H9 (cell line): ENCODE measurements around the gene MACROH2A1. TPM values are rescaled to one million over a fixed set of nuclear protein-coding genes. Genes with fewer than 3 reads are reported as not detected.

ENCODE experiments used
- DNase-seq: peaks from one replicate; pipeline ENCODE4 v3.0.0-alpha.2; 2017
- H2AFZ ChIP-seq: one replicate; pipeline ENCODE4 v1.6.1; 2013; ENCODE audit warnings: mild to moderate bottlenecking, low read length, control low read depth, moderate library complexity
- H2AK5ac ChIP-seq: 2 replicates; pipeline ENCODE4 v1.6.1; 2013; ENCODE audit warnings: low read length, control low read depth, mixed read lengths; ENCODE audit not compliant: insufficient read length
- H2BK120ac ChIP-seq: one replicate; pipeline ENCODE4 v1.6.1; 2013; ENCODE audit warnings: low read depth, mild to moderate bottlenecking, low read length, control low read depth, inconsistent platforms; ENCODE audit not compliant: poor library complexity, severe bottlenecking
- H2BK12ac ChIP-seq: 2 replicates; pipeline ENCODE4 v1.6.1; 2013; ENCODE audit warnings: low read length, control low read depth, mixed read lengths, low read depth; ENCODE audit not compliant: insufficient read length
- H2BK15ac ChIP-seq: 2 replicates; pipeline ENCODE4 v1.6.1; 2013; ENCODE audit warnings: low read depth, low read length, control low read depth
- H2BK20ac ChIP-seq: one replicate; pipeline ENCODE4 v1.6.1; 2013; ENCODE audit warnings: low read depth, mild to moderate bottlenecking, low read length, control low read depth, inconsistent platforms; ENCODE audit not compliant: poor library complexity, severe bottlenecking
- H2BK5ac ChIP-seq: 2 replicates; pipeline ENCODE4 v1.6.1; 2013; ENCODE audit warnings: low read length, control low read depth, mixed read lengths; ENCODE audit not compliant: insufficient read length
- H3K14ac ChIP-seq: 2 replicates; pipeline ENCODE4 v1.6.1; 2013; ENCODE audit warnings: low read length, control low read depth; ENCODE audit not compliant: insufficient read depth
- H3K18ac ChIP-seq: 2 replicates; pipeline ENCODE4 v1.6.1; 2013; ENCODE audit warnings: low read depth, mild to moderate bottlenecking, mixed read lengths, low read length, control low read depth; ENCODE audit not compliant: insufficient read length
- H3K23ac ChIP-seq: 2 replicates; pipeline ENCODE4 v1.6.1; 2013; ENCODE audit warnings: low read length, control low read depth, mixed read lengths, low read depth; ENCODE audit not compliant: insufficient read length
- H3K23me2 ChIP-seq: 2 replicates; pipeline ENCODE4 v1.6.1; 2013; ENCODE audit warnings: low read depth, mild to moderate bottlenecking, mixed read lengths, low read length, control low read depth; ENCODE audit not compliant: insufficient read length, poor library complexity, severe bottlenecking
- H3K27ac ChIP-seq: 2 replicates; pipeline ENCODE4 v1.5.1; 2013; ENCODE audit warnings: low read length, control low read depth, mixed read lengths, low read depth; ENCODE audit not compliant: insufficient read length
- H3K27me3 ChIP-seq: 2 replicates; pipeline ENCODE4 v1.6.1; 2013; ENCODE audit warnings: low read length, control low read depth, inconsistent platforms; ENCODE audit not compliant: insufficient read depth
- H3K4ac ChIP-seq: 2 replicates; pipeline ENCODE4 v1.6.1; 2013; ENCODE audit warnings: low read depth, mild to moderate bottlenecking, control low read depth, inconsistent platforms, low read length, moderate library complexity
- H3K4me1 ChIP-seq: 2 replicates; pipeline ENCODE4 v1.6.1; 2013; ENCODE audit warnings: low read length, control low read depth, inconsistent platforms; ENCODE audit not compliant: insufficient read depth
- H3K4me2 ChIP-seq: 2 replicates; pipeline ENCODE4 v1.6.1; 2013; ENCODE audit warnings: low read length, control low read depth, mixed read lengths; ENCODE audit not compliant: insufficient read length, insufficient read depth
- H3K56ac ChIP-seq: 2 replicates; pipeline ENCODE4 v1.6.1; 2013; ENCODE audit warnings: low read depth, mild to moderate bottlenecking, mixed read lengths, low read length, control low read depth; ENCODE audit not compliant: insufficient read length
- H3K79me1 ChIP-seq: 2 replicates; pipeline ENCODE4 v1.6.1; 2013; ENCODE audit warnings: low read depth, mild to moderate bottlenecking, moderate library complexity, low read length, control low read depth, inconsistent platforms; ENCODE audit not compliant: insufficient read depth, poor library complexity, severe bottlenecking
- H3K79me2 ChIP-seq: 2 replicates; pipeline ENCODE4 v1.6.1; 2013; ENCODE audit warnings: low read length, control low read depth, inconsistent platforms; ENCODE audit not compliant: insufficient read depth
- H3K9ac ChIP-seq: 2 replicates; pipeline ENCODE4 v1.6.1; 2013; ENCODE audit warnings: low read length, control low read depth, mixed read lengths; ENCODE audit not compliant: insufficient read length; ENCODE audit errors: extremely low read depth
- H3K9me3 ChIP-seq: one replicate; pipeline ENCODE4 v1.6.1; 2013; ENCODE audit warnings: low read depth, low read length, inconsistent platforms; ENCODE audit not compliant: control insufficient read depth
- H3T11ph ChIP-seq: one replicate; pipeline ENCODE4 v1.6.1; 2013; ENCODE audit warnings: mild to moderate bottlenecking, low read length, control low read depth, inconsistent platforms
- H4K20me1 ChIP-seq: one replicate; pipeline ENCODE4 v1.6.1; 2013; ENCODE audit not compliant: control insufficient read depth, insufficient read length, insufficient read depth
- H4K5ac ChIP-seq: 2 replicates; pipeline ENCODE4 v1.6.1; 2013; ENCODE audit warnings: low read depth, mild to moderate bottlenecking, mixed read lengths, low read length, control low read depth; ENCODE audit not compliant: insufficient read length
- H4K8ac ChIP-seq: replicated peaks from 2 replicates; pipeline ENCODE4 v1.6.1; 2013; ENCODE audit warnings: low read length, control low read depth, mixed read lengths, low read depth; ENCODE audit not compliant: insufficient read length
- H4K91ac ChIP-seq: 2 replicates; pipeline ENCODE4 v1.6.1; 2013; ENCODE audit warnings: low read depth, mild to moderate bottlenecking, moderate library complexity, mixed read lengths, low read length, control low read depth; ENCODE audit not compliant: insufficient read length
- H3K27ac Mint-ChIP-seq, 3 experiments: 2 replicates in 2 of 3; 3 replicates in 1 of 3; pipeline ENCODE4 v1.8.0; 2020 to 2021; ENCODE audit warnings: mixed read lengths in 3 of 3, mild to moderate bottlenecking in 1 of 3, moderate library complexity in 1 of 3
- H3K27me3 Mint-ChIP-seq: 2 replicates; pipeline ENCODE4 v1.8.0; 2021; ENCODE audit warnings: low read depth, mild to moderate bottlenecking, moderate library complexity, mixed read lengths
- H3K36me3 Mint-ChIP-seq, 3 experiments: 2 replicates in 2 of 3; 3 replicates in 1 of 3; pipeline ENCODE4 v1.8.0; 2020 to 2021; ENCODE audit warnings: low read depth in 3 of 3, mixed read lengths in 3 of 3; ENCODE audit not compliant: insufficient read depth in 1 of 3
- H3K4me1 Mint-ChIP-seq, 2 experiments: 2 replicates each; pipeline ENCODE4 v1.8.0; 2020; ENCODE audit warnings: mixed read lengths in 2 of 2
- H3K4me3 Mint-ChIP-seq, 2 experiments: 2 replicates in 1 of 2; 3 replicates in 1 of 2; pipeline ENCODE4 v1.8.0; 2020 to 2021; ENCODE audit warnings: mild to moderate bottlenecking in 2 of 2, mixed read lengths in 2 of 2, moderate library complexity in 1 of 2
- H3K9me3 Mint-ChIP-seq, 2 experiments: 2 replicates in 1 of 2; 3 replicates in 1 of 2; pipeline ENCODE4 v1.8.0; 2020; ENCODE audit warnings: mild to moderate bottlenecking in 2 of 2, mixed read lengths in 2 of 2, moderate library complexity in 1 of 2
- CTCF ChIP-seq: fragments of 200-600 bp; sonication (generic); conservative IDR thresholded peaks from 3 replicates; pipeline ENCODE4 v1.8.0; 2021; ENCODE audit warnings: antibody characterized with exemption, mild to moderate bottlenecking
- WGBS: extraction: QIAGEN DNeasy Blood & Tissue Kit; methylation state at CpG from one replicate; pipeline ENCODE4 v1.1.7; 2013; ENCODE audit warnings: missing lambda C conversion rate, low lambda C conversion rate, mixed read lengths; ENCODE audit not compliant: insufficient read length; ENCODE audit errors: extremely low coverage; 5-methylcytosine and 5-hydroxymethylcytosine counted together
- total RNA-seq: library from RNA; stranded (reverse); gene quantifications from 2 replicates; pipeline ENCODE4 v1.2.1, GENCODE V29; 2021

The MACROH2A1 gene
- total RNA-seq, 1 experiment from 2014 or later = 111 TPM

- no peak overlapping the region for H4K8ac ChIP-seq
- Mint-ChIP-seq H3K4me3 (no peak overlapping the region), H3K4me1 (peaks cover 10 to 25% of the 10 kb centered on the region in 2 experiments), H3K36me3 (peaks cover 9 to 36% (median 13%) of the 10 kb centered on the region in 3 experiments; a peak in 6 of 7 replicates), H3K27ac (no peak overlapping the region), H3K27me3 (peaks cover 32% of the 10 kb centered on the region), H3K9me3 (no peaks in the 10 kb centered on the region)
- DNase-seq = no peak
- no peak overlapping the region for H3K56ac ChIP-seq
- no peak overlapping the region for H3K4me2 ChIP-seq
- no peak overlapping the region for H2AK5ac ChIP-seq
- no peaks in the 10 kb centered on the region; the same call in 1 of the 2 replicates for H3K27me3 ChIP-seq
- H3K18ac ChIP-seq = no peak overlapping the region
- H3K79me1 ChIP-seq = peaks cover 8% of the 10 kb centered on the region
- H2AFZ ChIP-seq = no peak overlapping the region
- H3K14ac ChIP-seq = no peak overlapping the region
- no peak overlapping the region for H2BK120ac ChIP-seq
- no peak overlapping the region for H3K23ac ChIP-seq
- H3K4me1 ChIP-seq = 0 out of 2 replicates have a peak, but pooled peaks cover under 1% of the 10 kb centered on the region
- no peak overlapping the region for H3K4ac ChIP-seq
- H2BK20ac ChIP-seq = no peak overlapping the region
- H4K5ac ChIP-seq = no peak overlapping the region
- no CpG with 5 or more reads among the region's 2 CpGs for WGBS
- H3K9me3 ChIP-seq = no peaks in the 10 kb centered on the region
- no peak overlapping the region for H2BK12ac ChIP-seq
- no peak overlapping the region for H4K91ac ChIP-seq
- no peak overlapping the region for H2BK15ac ChIP-seq
- H3T11ph ChIP-seq = no peak overlapping the region
- TF ChIP-seq CTCF = no peak
- no peak overlapping the region for H3K27ac ChIP-seq
- no peak overlapping the region for H3K9ac ChIP-seq
- H2BK5ac ChIP-seq = no peak overlapping the region
- peaks cover 16% of the 10 kb centered on the region; the same call in 1 of the 2 replicates for H3K79me2 ChIP-seq
- H3K23me2 ChIP-seq = no peaks in the 10 kb centered on the region
- H4K20me1 ChIP-seq = no peaks in the 10 kb centered on the region
Measured at GRCh38 chr5:135392256-135392655, 6.8 kb downstream of the MACROH2A1 start.
